ENCODE measurements around the gene RUNX1. TPM values are rescaled to one million over a fixed set of nuclear protein-coding genes. Genes with fewer than 3 reads are reported as not detected.

RUNX1 gene
- total RNA-seq, 1 experiment from 2014 or later = 0.52 TPM

DNA sequence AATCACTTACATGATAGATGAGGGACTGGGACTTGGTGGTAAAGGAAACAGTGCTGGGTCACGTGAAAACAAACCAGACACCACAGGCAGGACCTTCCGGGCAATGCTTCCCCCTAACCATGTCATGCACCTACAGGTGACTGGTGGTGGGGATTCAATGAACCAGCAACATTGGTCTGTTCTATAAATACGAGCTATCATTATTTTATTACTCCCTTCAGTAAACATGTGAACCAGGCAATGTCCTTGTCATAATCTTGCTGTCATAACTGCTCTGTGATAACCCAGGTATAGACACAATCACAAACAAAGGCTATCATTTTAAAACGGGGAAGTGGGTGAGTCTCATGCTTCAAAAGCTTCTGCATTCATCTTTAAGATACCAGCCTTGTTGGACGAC lies 226.9 kb downstream of the RUNX1 start:
- intact Hi-C loops (cut with micrococcal nuclease; ENCODE audit: unreplicated experiment) = no loop called here
- H3K4me3 ChIP-seq (ENCODE audit: low read depth, low read length, poor library complexity, severe bottlenecking) = no peak overlapping the region
- TF ChIP-seq, protein P1, sequence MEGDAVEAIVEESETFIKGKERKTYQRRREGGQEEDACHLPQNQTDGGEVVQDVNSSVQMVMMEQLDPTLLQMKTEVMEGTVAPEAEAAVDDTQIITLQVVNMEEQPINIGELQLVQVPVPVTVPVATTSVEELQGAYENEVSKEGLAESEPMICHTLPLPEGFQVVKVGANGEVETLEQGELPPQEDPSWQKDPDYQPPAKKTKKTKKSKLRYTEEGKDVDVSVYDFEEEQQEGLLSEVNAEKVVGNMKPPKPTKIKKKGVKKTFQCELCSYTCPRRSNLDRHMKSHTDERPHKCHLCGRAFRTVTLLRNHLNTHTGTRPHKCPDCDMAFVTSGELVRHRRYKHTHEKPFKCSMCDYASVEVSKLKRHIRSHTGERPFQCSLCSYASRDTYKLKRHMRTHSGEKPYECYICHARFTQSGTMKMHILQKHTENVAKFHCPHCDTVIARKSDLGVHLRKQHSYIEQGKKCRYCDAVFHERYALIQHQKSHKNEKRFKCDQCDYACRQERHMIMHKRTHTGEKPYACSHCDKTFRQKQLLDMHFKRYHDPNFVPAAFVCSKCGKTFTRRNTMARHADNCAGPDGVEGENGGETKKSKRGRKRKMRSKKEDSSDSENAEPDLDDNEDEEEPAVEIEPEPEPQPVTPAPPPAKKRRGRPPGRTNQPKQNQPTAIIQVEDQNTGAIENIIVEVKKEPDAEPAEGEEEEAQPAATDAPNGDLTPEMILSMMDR (conservative IDR thresholded peaks at IDR 0.05; ENCODE audit: low read depth, low read length) = no peak
- no peak for TF ChIP-seq EZH2 (IDR thresholded peaks at IDR 0.05; ENCODE audit: borderline replicate concordance, low read depth, low read length, poor library complexity, severe bottlenecking)
- H3K36me3 ChIP-seq (ENCODE audit: insufficient read depth, low read length, poor library complexity, severe bottlenecking) = no peaks in the 10 kb centered on the region
- BruUV-seq (replicated peaks) = no TSS peak
- ChIA-PET POLR2A (ENCODE audit: low non-redundant PET) (no interaction called here), CTCF (no interaction called here)
- H3K4me1 ChIP-seq (ENCODE audit: insufficient read depth, low read length, poor library complexity, severe bottlenecking) = no peaks in the 10 kb centered on the region
- no peak for DNase-seq (ENCODE audit: low spot score)
- peaks cover 20% of the 10 kb centered on the region for H3K27me3 ChIP-seq (replicated peaks; ENCODE audit: insufficient read depth, low read depth, low read length, poor library complexity)
- H3K27ac ChIP-seq (ENCODE audit: low read depth, low read length, poor library complexity, severe bottlenecking) = no peak overlapping the region
- H3K9me3 ChIP-seq (ENCODE audit: low read depth, low read length, poor library complexity, severe bottlenecking) = no peaks in the 10 kb centered on the region

DNA sequence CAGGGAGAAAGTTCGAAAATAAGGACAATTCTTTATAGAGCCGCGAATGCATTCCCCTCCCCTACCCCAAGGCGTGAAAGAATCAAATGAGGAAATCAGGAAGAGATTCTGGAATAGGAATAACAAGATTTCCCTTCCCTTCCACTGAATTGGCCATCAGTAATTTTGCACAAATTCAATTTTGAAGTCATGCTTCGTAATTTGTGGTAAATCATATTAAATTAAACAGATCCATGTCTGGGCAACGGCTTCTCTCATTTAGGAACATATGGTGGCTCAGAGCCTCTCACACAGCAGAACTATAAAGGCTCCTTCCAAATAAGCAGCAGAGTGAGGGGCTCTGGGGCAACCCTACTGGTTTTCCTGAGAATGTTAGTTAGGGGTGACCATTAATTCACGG lies 227.4 kb downstream of the RUNX1 start:
- no TSS peak for BruUV-seq (replicated peaks)
- Histone ChIP-seq H3K4me3 (ENCODE audit: low read depth, low read length, poor library complexity, severe bottlenecking) (no peak overlapping the region), H3K9me3 (ENCODE audit: low read depth, low read length, poor library complexity, severe bottlenecking) (no peaks in the 10 kb centered on the region), H3K27ac (ENCODE audit: low read depth, low read length, poor library complexity, severe bottlenecking) (no peak overlapping the region), H3K4me1 (ENCODE audit: insufficient read depth, low read length, poor library complexity, severe bottlenecking) (no peaks in the 10 kb centered on the region), H3K27me3 (replicated peaks; ENCODE audit: insufficient read depth, low read depth, low read length, poor library complexity) (peaks cover 21% of the 10 kb centered on the region), H3K36me3 (ENCODE audit: insufficient read depth, low read length, poor library complexity, severe bottlenecking) (no peaks in the 10 kb centered on the region)
- intact Hi-C loops (cut with micrococcal nuclease; ENCODE audit: unreplicated experiment) = no loop called here
- no peak for TF ChIP-seq EZH2 (IDR thresholded peaks at IDR 0.05; ENCODE audit: borderline replicate concordance, low read depth, low read length, poor library complexity, severe bottlenecking)
- TF ChIP-seq, protein P1 (conservative IDR thresholded peaks at IDR 0.05; ENCODE audit: low read depth, low read length) = no peak
- ChIA-PET POLR2A (ENCODE audit: low non-redundant PET) (no interaction called here), CTCF (no interaction called here)
- DNase-seq (ENCODE audit: low spot score) = no peak

DNA sequence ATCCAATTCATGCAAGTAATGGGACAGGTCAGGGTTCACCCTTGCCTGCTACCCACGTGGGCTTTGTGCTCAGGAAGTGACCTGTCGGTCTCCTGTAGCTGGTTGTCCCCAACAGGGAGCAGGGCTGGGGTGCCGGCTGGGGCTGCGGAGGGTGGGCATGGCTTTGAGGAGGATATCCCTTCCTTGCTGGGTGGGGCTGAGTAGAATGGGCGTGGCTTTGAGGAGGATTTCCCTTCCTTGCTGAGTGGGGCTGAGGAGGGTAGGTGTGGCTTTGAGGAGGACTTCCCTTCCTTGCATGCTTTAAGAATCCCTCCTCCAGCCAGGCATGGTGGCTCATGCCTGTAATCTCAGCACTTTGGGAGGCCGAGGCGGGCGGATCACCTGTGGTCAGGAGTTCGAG lies 229.1 kb downstream of the RUNX1 start:
- no peak for TF ChIP-seq EZH2 (IDR thresholded peaks at IDR 0.05; ENCODE audit: borderline replicate concordance, low read depth, low read length, poor library complexity, severe bottlenecking)
- TF ChIP-seq, protein P1 (conservative IDR thresholded peaks at IDR 0.05; ENCODE audit: low read depth, low read length) = no peak
- no peak overlapping the region for H3K4me3 ChIP-seq (ENCODE audit: low read depth, low read length, poor library complexity, severe bottlenecking)
- H3K27me3 ChIP-seq (replicated peaks; ENCODE audit: insufficient read depth, low read depth, low read length, poor library complexity) = peaks cover 31% of the 10 kb centered on the region
- no peak for DNase-seq (ENCODE audit: low spot score)
- H3K36me3 ChIP-seq (ENCODE audit: insufficient read depth, low read length, poor library complexity, severe bottlenecking) = no peaks in the 10 kb centered on the region
- H3K27ac ChIP-seq (ENCODE audit: low read depth, low read length, poor library complexity, severe bottlenecking) = no peak overlapping the region
- intact Hi-C loops (cut with micrococcal nuclease; ENCODE audit: unreplicated experiment) = no loop called here
- no peaks in the 10 kb centered on the region for H3K4me1 ChIP-seq (ENCODE audit: insufficient read depth, low read length, poor library complexity, severe bottlenecking)
- H3K9me3 ChIP-seq (ENCODE audit: low read depth, low read length, poor library complexity, severe bottlenecking) = no peaks in the 10 kb centered on the region
- no TSS peak for BruUV-seq (replicated peaks)
- ChIA-PET POLR2A (ENCODE audit: low non-redundant PET) (no interaction called here), CTCF (no interaction called here)

All from A673 (cell line).